ENCODE measurements around the gene TSPAN3.

DNA sequence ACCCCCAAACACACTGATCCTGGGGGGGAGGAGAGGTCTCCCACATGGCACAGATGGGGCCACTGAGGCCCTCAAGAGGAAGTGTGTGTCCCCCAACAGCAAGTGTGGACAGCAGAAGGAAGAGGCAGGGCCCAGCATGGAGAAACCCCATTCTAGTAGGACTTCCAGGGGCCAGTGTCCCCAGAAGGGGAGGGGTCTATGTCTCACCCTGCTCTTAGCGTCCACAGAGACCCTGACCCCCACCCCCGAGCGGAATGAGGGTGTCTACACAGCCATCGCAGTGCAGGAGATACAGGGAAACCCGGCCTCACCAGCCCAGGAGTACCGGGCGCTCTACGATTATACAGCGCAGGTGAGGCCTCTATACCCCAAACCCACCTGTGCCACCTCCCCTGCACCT lies 35.3 kb downstream of the TSPAN3 start:
- TF ChIP-seq CTCF (IDR thresholded peaks at IDR 0.05) (no peak), POLR2A (IDR thresholded peaks at IDR 0.05) (no peak)

Data from gastroesophageal sphincter (tissue), 3 donors.